ENCODE data around the gene POPDC3.

POPDC3 gene

DNA sequence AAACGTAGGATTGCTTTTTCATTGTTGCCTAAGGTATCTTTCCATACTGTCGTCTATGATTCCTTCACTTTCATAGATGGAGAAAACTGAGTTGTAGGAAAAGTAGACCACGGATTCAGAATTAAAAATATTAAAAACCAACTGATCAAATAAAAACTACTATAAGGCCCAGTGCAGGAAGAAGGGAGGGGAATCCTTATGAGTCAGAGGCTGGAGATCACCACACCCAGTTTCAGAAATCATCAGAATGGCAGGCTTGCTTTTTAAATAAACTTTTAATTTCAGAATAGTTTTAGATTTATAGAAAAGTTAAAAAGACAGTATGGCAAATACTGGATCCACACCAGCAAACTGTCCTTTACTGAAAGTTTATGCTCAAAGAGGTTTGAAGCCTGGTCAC is 32.0 kb upstream of the POPDC3 start:
- ATAC-seq: no peak
- TF ChIP-seq PATZ1 (CRISPR knock-in tag; IDR thresholded peaks at IDR 0.05; ENCODE audit: borderline replicate concordance): no peak
- TF ChIP-seq ZNF70 (CRISPR knock-in tag; IDR thresholded peaks at IDR 0.05): no peak
- TF ChIP-seq RARB (CRISPR knock-in tag; IDR thresholded peaks at IDR 0.05): no peak
- no peak for TF ChIP-seq GLIS3 (CRISPR knock-in tag; IDR thresholded peaks at IDR 0.05)
- no peak for TF ChIP-seq ESRRG (CRISPR knock-in tag; IDR thresholded peaks at IDR 0.05)

- no peak for ATAC-seq
- TF ChIP-seq ZNF8 (CRISPR knock-in tag; IDR thresholded peaks at IDR 0.05) (peak; percentile 37; the same call in 1 of the 2 replicates), ZNF70 (CRISPR knock-in tag; IDR thresholded peaks at IDR 0.05) (no peak), ARNTL (CRISPR knock-in tag; IDR thresholded peaks at IDR 0.05; ENCODE audit: borderline replicate concordance, low read depth) (no peak), CSDC2 (CRISPR knock-in tag; IDR thresholded peaks at IDR 0.05) (no peak), CSRNP3 (CRISPR knock-in tag; IDR thresholded peaks at IDR 0.05) (no peak)
Measured at GRCh38 chr6:105210932-105211531, 31.2 kb upstream of the POPDC3 start.

DNA sequence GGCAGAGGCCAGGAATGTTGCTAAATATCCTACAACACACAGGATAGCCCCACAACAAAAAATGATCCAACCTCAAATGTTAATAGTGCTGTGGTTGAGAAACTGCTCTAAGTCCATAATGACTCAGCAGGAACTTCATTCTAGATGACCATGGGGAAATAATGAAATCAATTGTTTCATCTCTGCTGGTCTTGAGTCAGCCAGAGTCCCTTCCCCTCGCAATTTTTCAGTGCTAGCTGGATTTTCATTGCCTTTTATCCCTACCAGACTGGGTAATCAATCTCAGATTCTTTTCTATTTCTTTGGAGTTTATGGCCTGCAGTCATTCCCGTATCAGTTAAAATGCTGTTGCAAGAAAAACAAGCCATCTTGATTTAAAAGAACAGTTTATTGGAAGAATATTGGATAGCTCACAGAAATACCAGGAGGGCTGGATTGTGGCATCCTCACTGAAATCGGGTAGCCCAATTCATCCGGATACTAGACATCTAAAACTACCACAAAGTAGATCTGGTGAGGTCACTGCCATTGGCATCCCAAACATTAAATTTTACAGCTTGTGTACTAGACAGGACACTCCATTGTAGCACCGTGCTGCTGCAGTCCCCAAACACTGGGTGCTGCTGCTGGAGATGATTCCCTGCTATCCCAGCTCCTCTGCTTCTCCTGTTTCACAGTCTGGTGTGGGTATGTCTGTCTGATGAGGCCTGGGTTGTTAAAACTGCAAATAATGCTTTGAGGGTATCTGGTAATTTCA is 30.3 kb upstream of the POPDC3 start:
- peak; percentile 74 for ATAC-seq

DNA sequence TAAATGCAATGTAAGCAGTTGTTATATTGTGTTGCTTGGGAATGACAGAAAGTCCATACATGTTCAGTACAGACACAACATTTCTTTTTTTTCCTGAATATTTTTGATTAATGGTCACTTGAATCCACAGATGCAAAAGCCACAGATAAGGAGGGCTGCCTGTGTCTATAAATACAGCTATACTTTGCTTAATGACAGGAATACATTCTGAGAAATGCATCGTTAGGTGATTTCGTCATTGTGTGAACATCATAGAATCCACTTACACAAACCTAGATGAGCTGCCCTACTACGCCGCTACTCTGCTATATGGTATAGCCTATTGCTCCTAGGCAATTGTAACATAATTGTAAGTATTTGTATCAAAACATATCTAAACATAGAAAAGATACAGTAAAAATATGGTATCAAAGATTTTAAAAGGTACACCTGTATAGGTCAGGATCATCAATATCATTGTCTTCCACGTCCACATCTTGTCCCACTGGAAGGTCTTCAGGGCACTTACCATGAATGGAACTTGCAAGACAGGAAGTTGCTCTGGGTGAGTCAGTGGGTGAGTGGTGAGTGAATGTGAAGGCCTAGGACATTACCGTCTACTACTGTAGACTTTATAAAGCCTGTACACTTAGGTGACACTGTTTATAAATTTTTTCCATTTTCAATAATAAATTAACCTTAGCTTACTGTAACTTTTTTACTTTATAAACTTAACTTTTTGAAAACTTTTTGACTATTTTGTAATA is 27.9 kb upstream of the POPDC3 start:
- no peak for ATAC-seq
- TF ChIP-seq, protein P1, sequence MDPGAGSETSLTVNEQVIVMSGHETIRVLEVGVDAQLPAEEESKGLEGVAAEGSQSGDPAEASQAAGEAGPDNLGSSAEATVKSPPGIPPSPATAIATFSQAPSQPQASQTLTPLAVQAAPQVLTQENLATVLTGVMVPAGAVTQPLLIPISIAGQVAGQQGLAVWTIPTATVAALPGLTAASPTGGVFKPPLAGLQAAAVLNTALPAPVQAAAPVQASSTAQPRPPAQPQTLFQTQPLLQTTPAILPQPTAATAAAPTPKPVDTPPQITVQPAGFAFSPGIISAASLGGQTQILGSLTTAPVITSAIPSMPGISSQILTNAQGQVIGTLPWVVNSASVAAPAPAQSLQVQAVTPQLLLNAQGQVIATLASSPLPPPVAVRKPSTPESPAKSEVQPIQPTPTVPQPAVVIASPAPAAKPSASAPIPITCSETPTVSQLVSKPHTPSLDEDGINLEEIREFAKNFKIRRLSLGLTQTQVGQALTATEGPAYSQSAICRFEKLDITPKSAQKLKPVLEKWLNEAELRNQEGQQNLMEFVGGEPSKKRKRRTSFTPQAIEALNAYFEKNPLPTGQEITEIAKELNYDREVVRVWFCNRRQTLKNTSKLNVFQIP (CRISPR knock-in tag; IDR thresholded peaks at IDR 0.05; ENCODE audit: borderline replicate concordance, low read depth): no peak
- TF ChIP-seq CSRNP3 (CRISPR knock-in tag; IDR thresholded peaks at IDR 0.05) (no peak), CSDC2 (CRISPR knock-in tag; IDR thresholded peaks at IDR 0.05) (no peak), GLIS3 (CRISPR knock-in tag; IDR thresholded peaks at IDR 0.05) (no peak), TCF4 (CRISPR knock-in tag; IDR thresholded peaks at IDR 0.05; ENCODE audit: borderline replicate concordance) (no peak), PPARA (CRISPR knock-in tag; IDR thresholded peaks at IDR 0.05; ENCODE audit: borderline replicate concordance) (no peak), ZNF8 (CRISPR knock-in tag; IDR thresholded peaks at IDR 0.05) (no peak), ARNTL (CRISPR knock-in tag; IDR thresholded peaks at IDR 0.05; ENCODE audit: borderline replicate concordance, low read depth) (no peak), ZNF70 (CRISPR knock-in tag; IDR thresholded peaks at IDR 0.05) (no peak), SNAI2 (CRISPR knock-in tag; IDR thresholded peaks at IDR 0.05) (no peak), OSR1 (CRISPR knock-in tag; IDR thresholded peaks at IDR 0.05) (no peak), ZNF565 (CRISPR knock-in tag; conservative IDR thresholded peaks at IDR 0.05; ENCODE audit: low read depth) (no peak), ZFP3 (CRISPR knock-in tag; IDR thresholded peaks at IDR 0.05) (no peak), PATZ1 (CRISPR knock-in tag; IDR thresholded peaks at IDR 0.05; ENCODE audit: borderline replicate concordance) (no peak), ZFP30 (CRISPR knock-in tag; IDR thresholded peaks at IDR 0.05) (no peak)

More for the DNA sequence above, 30.3 kb upstream of the POPDC3 start:
- no peak for TF ChIP-seq SNAI2 (CRISPR knock-in tag; IDR thresholded peaks at IDR 0.05)
- no peak for TF ChIP-seq ZNF565 (CRISPR knock-in tag; conservative IDR thresholded peaks at IDR 0.05; ENCODE audit: low read depth)
- no peak for TF ChIP-seq BACH2 (CRISPR knock-in tag; IDR thresholded peaks at IDR 0.05; ENCODE audit: borderline replicate concordance)
- TF ChIP-seq, protein P1 (CRISPR knock-in tag; IDR thresholded peaks at IDR 0.05; ENCODE audit: borderline replicate concordance, low read depth): no peak
- no peak for TF ChIP-seq ESRRG (CRISPR knock-in tag; IDR thresholded peaks at IDR 0.05)
- no peak for TF ChIP-seq GLIS3 (CRISPR knock-in tag; IDR thresholded peaks at IDR 0.05)
- TF ChIP-seq ZNF8 (CRISPR knock-in tag; IDR thresholded peaks at IDR 0.05): no peak
